CD4-positive, alpha-beta T cell treated with Interleukin-6 for 4 hours (primary cell): Measurements from ENCODE around the gene NEMP1.

Experiments used
- DNase-seq: peaks from one replicate; pipeline ENCODE4 v3.0.0-alpha.2; 2020; ENCODE audit warnings: mixed read lengths

Gene NEMP1

GRCh38 chr12:57106021-57106708 is 27.6 kb upstream of the NEMP1 start:
- no peak for DNase-seq

DNA sequence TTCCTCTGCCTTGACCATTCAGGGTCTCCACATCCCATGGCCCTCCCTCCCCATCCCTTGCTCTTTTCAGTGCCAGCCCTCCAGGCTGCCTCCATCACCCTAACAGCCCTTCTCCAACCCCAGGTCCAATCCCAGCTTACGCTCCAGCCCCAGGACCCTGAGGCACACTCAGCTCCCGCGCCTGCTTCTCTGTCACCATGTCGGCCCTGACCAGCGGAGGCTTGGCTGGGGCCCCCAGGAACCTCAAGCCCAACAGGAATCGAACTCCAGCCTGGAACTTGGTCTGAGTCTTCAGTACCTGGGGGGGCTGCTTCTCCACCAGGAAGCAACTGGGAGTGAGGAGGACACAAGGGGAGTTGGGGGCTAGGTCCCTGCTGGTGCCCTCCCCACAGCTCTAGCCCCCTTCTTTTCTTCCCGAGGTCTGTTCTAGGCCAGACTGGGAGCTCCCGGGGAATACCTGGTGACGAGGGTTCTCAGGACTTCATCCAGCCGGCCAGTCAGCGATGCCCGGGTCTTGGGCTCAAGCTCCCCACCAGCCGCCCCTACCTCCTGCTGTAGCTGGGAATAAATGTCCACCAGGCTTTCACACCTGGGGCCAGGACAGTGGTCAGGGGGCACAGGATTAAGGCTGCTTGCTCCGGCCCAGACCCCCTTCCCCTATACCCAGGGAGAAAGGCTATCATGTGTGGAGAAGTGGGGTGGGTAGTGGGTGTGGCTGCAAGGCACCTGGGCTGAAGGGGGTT is 26.6 kb upstream of the NEMP1 start:
- no peak for DNase-seq

DNA sequence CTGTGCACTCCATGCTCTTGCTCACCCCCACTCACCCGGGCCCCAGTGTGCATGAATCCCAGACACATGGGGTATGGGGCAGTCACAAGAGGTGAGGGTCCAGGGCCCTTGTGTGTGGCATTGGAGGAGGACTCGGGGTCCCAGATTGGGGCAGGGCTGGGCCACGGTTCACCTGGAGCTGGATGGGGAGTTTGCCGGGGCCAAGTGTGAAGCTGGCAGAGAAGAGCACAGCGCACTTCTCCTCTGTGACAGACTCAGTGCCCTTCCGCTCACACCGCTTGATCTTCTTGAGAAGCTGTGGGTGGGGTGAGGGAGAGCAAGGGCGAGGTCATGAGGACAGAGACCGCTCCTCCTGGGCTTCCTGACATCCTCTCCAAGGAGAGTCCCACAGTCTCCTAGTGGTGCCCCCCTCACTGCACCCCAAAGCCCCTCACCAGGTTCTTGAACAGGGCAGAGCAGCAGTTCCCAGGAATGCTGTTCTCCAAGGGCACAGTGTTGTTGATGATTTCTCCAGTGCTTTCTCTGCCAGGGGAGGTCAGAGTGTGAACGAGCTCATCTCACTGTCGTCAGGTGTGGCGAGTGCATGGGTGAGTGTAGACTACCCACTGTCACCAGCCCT is 25.8 kb upstream of the NEMP1 start:
- no peak for DNase-seq

DNA sequence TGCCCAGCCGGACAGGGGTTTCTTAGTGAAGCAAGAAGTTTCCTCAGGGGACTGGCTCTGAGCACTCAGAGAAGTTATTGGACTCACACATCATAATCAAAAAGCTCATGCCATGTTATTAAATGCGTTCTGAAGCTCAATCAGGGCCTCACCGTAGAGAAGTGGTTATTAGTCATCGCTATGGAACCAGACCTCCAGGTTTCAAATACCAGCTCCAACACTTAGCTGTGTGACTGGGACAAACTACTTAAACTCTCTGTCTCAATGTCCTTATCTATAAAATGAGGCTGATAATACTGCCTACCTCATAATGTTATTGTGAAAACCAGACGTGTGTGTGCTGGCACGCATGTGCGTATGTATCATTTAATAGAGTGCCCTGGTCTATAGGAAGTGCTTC is 25.3 kb upstream of the NEMP1 start:
- no peak for DNase-seq

- no peak for DNase-seq
Observed at GRCh38 chr12:57101892-57102695, 23.5 kb upstream of the NEMP1 start.

GRCh38 chr12:57099766-57100165 is 21.2 kb upstream of the NEMP1 start:
- no peak for DNase-seq

DNA sequence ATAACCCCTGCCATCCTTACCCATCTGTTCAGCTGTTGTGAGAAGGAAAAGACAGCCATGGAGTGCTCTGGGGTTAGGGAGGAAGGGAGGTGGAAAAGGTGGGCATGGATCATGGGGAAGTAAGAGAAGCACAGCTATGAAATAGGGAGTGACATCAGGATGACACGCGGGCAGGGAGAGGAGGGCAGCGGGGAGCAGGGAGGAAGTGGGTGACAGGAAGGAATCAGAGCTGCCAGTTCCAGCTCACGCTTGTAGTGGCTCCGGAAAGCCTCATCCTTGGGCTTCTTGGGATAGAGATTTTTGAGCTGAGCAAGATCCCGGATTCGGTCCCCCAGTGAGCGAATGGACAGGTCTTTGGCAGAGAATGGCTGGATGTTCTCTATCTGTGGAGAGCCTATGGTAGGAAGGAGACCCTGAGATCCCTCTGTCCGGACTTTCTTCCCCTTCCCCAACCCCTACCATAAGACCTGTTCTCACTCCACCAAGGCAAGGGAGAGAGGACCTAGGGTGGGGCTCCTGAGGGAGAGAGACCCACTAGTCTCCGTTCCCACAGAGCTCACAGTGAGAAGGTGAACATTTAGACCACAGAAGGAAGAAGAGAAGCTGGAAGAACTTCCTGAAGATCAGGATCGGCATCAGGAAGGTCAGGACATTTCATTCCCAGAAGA is 20.6 kb upstream of the NEMP1 start:
- DNase-seq, result no peak

GRCh38 chr12:57098546-57098945 is 20.0 kb upstream of the NEMP1 start:
- no peak for DNase-seq

GRCh38 chr12:57097554-57097835 is 18.9 kb upstream of the NEMP1 start:
- no peak for DNase-seq

DNA sequence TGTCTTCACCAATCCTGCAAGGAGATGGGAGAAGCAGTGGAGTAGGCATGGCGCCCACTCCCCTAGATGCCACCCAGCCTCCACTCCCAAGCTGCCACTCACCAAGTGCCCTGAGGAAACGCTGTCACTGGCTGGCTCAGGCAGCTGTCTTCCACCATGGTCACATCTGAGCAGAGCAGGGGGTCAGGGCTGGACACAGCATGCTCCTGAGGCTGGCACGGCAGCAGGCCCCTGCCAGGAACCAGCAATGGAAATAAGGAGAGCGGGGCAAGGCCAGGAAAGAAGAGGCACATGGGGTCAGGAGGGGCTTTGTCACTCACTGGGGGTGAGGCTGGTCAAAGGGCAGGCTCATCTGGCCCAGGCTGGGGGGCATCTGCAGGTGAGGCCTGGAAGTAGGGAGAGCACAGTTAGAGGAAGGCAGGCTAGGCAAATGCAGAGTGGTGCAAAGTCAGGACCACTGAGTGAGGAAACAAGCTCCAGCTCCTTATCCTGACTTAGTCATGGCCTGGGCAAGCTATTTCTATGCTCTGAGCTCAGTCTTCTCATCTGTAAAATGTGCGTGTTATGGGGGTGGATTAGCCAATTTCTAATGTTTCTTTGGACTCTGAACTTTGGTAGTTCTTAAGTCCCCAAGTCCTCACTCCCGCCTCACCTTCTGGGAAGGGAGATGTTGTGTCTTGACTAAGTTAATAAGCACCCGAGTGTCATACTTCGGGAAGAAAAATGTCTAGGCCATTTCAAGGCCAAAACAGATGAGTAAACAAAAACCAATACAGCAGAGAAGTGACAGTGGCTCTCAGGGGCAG is 18.4 kb upstream of the NEMP1 start:
- DNase-seq, result no peak

DNA sequence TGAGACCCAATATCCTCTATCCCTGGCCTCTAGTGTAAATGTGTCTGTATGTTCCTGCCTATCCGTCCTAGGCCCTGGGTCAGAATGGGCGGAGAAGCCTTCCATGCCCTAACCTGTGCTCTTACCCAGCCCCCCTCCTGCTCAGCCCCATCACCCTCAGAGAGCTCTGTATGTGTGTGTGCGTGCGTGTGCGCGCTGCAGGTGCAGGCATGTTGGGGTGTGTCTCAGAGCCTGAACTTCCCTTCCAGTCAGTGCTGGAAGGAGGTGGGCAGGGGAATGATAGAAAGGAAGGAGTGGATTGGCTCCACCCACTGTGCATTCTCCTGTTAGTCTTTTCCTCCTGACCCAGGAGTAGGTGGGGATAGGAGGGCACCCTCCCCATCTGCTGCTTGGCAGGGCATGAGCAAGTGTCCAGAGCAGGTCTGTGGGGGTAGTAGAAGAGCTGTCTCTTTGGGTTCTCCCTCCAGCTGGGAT is 17.5 kb upstream of the NEMP1 start:
- no peak for DNase-seq

GRCh38 chr12:57095440-57095839 is 16.8 kb upstream of the NEMP1 start:
- DNase-seq, result no peak

DNA sequence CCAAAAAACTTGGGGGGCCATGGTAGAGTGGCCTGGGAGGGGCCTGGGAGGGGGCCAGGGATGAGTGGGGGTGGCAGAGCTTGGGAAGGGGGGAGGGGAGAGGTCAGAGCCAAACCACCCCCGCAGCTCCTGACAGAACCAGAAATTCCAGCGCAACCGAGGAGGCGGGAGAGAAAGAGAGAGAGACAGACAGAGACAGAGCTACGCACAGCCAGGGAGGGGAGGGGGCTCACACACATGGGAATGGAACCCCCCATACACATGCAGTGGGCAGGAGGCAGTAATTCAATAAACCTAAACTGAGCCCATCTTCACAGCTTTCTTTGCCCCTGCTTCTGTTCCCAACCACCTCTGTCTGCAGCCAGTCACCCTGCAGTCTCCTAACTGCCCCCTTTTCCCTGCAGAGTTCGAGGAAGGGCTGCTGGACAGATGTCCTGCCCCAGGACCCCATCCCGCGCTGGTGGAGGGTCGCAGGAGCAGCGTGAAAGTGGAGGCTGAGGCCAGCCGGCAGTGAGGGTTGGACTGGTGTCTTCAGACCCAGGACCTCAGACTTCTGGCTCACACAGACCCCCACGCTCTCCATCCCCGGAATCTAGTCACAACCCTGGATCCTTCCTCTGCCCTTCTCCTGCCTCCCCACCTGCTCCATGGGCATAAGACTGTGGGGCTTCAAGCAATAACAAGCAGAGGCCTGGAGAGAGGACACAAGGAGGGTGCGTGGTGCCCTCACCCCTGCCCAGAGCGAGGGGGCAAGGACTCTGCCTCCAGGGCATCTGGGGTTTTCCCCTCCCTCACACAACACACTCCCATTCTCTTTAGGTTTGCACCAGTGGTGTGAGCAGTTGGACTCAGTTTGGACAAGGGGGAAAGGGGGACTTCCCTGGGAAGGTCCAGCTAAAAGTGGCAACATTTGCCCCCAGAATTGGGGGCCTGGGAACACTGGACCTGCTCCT is 15.9 kb upstream of the NEMP1 start:
- no peak for DNase-seq

GRCh38 chr12:57093415-57094207 is 15.0 kb upstream of the NEMP1 start:
- DNase-seq, result peak; percentile 78

- no peak for DNase-seq
Observed at GRCh38 chr12:57092876-57093414, 14.4 kb upstream of the NEMP1 start.

DNA sequence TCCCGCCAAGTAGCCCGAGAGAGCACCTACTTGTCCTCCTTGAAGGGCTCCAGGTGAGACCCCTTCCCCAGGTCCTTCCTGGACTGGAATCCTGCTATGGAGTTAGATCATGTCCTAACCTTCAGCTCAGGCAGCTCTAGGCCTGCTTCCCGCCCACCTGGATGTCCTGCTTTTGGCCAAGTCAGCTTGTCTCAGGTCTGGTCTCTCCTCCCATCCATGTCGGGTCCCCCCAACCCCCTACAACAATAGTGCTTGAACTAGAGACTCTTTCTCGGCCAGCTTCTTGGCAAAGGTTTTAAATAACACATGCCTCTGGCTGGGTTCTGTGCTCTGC is 13.9 kb upstream of the NEMP1 start:
- DNase-seq, result no peak

- no peak for DNase-seq
Observed at GRCh38 chr12:57091638-57092528, 13.3 kb upstream of the NEMP1 start.

- DNase-seq, result no peak
Observed at GRCh38 chr12:57090924-57091637, 12.5 kb upstream of the NEMP1 start.
